Measurements from ENCODE around the gene CLHC1.

The CLHC1 gene

DNA sequence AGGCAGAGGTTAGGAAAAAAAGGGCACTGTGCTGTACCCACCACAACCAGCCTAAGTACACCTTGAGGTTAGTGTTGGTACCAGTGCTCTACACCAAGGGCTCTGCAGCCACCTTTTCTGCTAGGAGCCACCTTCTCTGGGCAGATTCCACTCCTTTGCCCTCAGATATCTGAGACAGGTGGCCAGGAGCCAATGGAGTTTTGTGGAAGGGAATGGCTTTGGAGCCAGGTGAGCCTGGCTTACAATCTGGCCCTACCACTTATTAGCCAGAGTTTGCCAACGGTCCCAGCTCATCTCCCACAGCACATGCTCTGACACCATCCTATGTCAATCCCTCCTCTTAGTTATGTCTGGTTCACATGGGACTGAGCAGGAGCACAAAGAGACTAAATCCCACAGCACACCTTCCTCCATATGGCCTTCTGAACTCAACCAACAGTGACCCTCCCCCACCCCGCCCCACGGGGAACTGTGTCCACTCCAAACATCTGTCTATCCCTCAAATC is 77.5 kb downstream of the CLHC1 start:
- Histone ChIP-seq H3K9me3 (ENCODE audit: insufficient read depth, low read length, severe bottlenecking) (no peaks in the 10 kb centered on the region), H4K20me1 (ENCODE audit: insufficient read depth, low read length) (no peaks in the 10 kb centered on the region), H3K9ac (ENCODE audit: low read depth, low read length) (no peak overlapping the region), H3K4me3 (ENCODE audit: low read depth in 1 of 2, low read length in 2 of 2) (no peak overlapping the region), H3K4me2 (ENCODE audit: insufficient read depth, low read length) (no peak overlapping the region), H3K36me3 (ENCODE audit: insufficient read depth, low read length) (no peaks in the 10 kb centered on the region), H2AFZ (ENCODE audit: low read depth, low read length) (no peak overlapping the region), H3K79me2 (ENCODE audit: insufficient read depth, low read length) (no peaks in the 10 kb centered on the region), H3K4me1 (ENCODE audit: insufficient read depth, low read length) (peaks cover 6% of the 10 kb centered on the region), H3K27me3 (ENCODE audit: insufficient read depth, low read length, poor library complexity) (no peaks in the 10 kb centered on the region), H3K27ac (ENCODE audit: low read length) (no peak overlapping the region)
- ATAC-seq (ENCODE audit: insufficient read depth, low read depth) (no peak), DNase-seq (no peak)
- no peak for TF ChIP-seq EZH2 (IDR thresholded peaks at IDR 0.05; ENCODE audit: borderline replicate concordance, low read depth, low read length, severe bottlenecking)
- TF ChIP-seq, protein P1, sequence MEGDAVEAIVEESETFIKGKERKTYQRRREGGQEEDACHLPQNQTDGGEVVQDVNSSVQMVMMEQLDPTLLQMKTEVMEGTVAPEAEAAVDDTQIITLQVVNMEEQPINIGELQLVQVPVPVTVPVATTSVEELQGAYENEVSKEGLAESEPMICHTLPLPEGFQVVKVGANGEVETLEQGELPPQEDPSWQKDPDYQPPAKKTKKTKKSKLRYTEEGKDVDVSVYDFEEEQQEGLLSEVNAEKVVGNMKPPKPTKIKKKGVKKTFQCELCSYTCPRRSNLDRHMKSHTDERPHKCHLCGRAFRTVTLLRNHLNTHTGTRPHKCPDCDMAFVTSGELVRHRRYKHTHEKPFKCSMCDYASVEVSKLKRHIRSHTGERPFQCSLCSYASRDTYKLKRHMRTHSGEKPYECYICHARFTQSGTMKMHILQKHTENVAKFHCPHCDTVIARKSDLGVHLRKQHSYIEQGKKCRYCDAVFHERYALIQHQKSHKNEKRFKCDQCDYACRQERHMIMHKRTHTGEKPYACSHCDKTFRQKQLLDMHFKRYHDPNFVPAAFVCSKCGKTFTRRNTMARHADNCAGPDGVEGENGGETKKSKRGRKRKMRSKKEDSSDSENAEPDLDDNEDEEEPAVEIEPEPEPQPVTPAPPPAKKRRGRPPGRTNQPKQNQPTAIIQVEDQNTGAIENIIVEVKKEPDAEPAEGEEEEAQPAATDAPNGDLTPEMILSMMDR (IDR thresholded peaks at IDR 0.05; ENCODE audit: borderline replicate concordance, extremely low read depth, low read length, poor library complexity, severe bottlenecking): no peak

DNA sequence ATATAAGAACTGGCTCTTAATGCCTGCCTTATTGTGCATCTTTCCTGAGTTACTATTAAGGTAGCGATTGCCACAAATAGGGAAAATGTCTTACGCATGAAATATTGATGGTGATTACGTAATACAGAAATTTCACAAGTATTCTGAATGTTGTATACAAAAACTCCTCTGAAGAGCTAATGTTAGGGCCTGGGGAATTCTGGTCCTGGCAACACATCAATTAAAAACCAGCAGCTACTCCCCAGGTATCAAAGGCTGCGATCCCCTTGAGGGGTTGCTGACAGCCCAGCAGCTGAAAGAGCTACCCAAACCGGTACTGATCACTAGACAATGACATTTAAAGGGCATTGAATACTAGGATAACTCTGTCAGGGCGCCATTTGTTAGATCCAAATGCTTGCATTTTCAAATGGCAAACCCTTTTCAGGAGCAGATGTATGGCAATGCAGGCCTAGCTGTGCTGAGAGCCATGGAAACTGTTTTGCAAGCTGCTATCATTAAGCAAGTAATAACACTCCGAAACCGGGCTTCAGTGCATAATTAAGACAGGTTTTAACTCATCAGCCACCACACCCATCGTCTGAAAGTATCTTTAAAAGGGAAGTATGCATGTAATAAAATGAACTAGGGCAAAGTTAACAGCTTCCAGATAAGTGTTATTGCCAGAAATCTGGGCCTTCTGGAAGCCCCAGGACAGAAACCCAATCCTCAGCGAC is 78.4 kb downstream of the CLHC1 start:
- Histone ChIP-seq H3K27me3 (ENCODE audit: insufficient read depth, low read length, poor library complexity) (no peaks in the 10 kb centered on the region), H3K9ac (ENCODE audit: low read depth, low read length) (no peak overlapping the region), H3K4me2 (ENCODE audit: insufficient read depth, low read length) (no peak overlapping the region), H3K9me3 (ENCODE audit: insufficient read depth, low read length, severe bottlenecking) (no peaks in the 10 kb centered on the region), H4K20me1 (ENCODE audit: insufficient read depth, low read length) (no peaks in the 10 kb centered on the region), H3K4me1 (ENCODE audit: insufficient read depth, low read length) (no peaks in the 10 kb centered on the region; the same call in 1 of the 2 replicates), H3K4me3 (ENCODE audit: low read depth in 1 of 2, low read length in 2 of 2) (no peak overlapping the region), H2AFZ (ENCODE audit: low read depth, low read length) (no peak overlapping the region), H3K27ac (ENCODE audit: low read length) (no peak overlapping the region), H3K36me3 (ENCODE audit: insufficient read depth, low read length) (no peaks in the 10 kb centered on the region), H3K79me2 (ENCODE audit: insufficient read depth, low read length) (no peaks in the 10 kb centered on the region)
- ATAC-seq (ENCODE audit: insufficient read depth, low read depth) (no peak), DNase-seq (no peak)
- TF ChIP-seq, protein P1 (IDR thresholded peaks at IDR 0.05; ENCODE audit: borderline replicate concordance, extremely low read depth, low read length, poor library complexity, severe bottlenecking): no peak
- no peak for TF ChIP-seq EZH2 (IDR thresholded peaks at IDR 0.05; ENCODE audit: borderline replicate concordance, low read depth, low read length, severe bottlenecking)

DNA sequence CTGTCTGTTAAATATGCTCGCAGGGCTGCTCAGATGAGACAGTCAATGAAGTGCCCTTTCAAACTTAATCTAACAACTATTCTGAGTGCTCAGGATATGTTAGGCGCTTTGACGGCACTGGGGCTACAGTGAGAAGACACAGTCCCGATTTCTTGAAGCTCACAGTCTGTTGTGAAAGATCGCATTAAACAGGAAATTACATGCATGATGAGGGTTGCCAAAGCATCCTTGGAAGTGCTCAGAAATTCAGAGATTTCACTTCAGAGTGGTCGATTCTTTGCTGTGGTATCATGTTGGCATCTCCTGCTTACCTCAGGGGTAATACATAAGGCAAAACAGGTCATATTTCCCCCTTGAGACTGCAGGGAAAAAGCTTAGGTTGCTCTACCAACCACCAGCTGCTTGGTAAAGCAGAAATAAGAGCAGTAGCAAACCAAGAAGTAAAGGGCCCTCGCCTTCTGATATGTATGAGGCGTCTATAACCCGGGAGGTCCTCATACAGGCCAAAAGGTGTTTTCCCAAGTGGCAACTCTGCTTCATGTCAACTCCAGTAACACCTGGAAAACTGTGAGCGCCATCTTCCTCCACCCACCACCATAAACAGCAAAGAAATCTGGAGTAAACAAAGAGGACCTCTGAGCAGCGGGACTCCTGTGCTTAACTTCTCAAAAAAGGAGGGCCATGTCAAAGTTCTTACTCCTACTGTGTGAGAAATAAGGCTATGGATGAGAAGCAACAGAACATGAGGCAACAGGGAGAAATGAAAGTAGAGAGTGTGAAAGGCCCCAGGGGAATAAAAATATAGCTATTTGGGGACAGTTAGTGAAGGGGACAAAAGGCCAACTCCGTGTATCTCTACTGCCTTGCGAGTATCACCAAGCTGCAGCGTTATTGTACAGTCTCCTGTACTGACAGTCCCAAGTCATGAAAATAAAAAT is 79.3 kb downstream of the CLHC1 start:
- no peak overlapping the region for H2AFZ ChIP-seq (ENCODE audit: low read depth, low read length)
- no peak for TF ChIP-seq EZH2 (IDR thresholded peaks at IDR 0.05; ENCODE audit: borderline replicate concordance, low read depth, low read length, severe bottlenecking)
- TF ChIP-seq, protein P1 (IDR thresholded peaks at IDR 0.05; ENCODE audit: borderline replicate concordance, extremely low read depth, low read length, poor library complexity, severe bottlenecking): no peak

More for the DNA sequence above, 79.3 kb downstream of the CLHC1 start:
- H3K4me2 ChIP-seq (ENCODE audit: insufficient read depth, low read length): no peak overlapping the region
- no peaks in the 10 kb centered on the region for H3K36me3 ChIP-seq (ENCODE audit: insufficient read depth, low read length)
- H4K20me1 ChIP-seq (ENCODE audit: insufficient read depth, low read length): no peaks in the 10 kb centered on the region
- DNase-seq (no peak), ATAC-seq (ENCODE audit: insufficient read depth, low read depth) (no peak)
- H3K9ac ChIP-seq (ENCODE audit: low read depth, low read length): no peak overlapping the region
- no peak overlapping the region for H3K27ac ChIP-seq (ENCODE audit: low read length)
- no peaks in the 10 kb centered on the region for H3K27me3 ChIP-seq (ENCODE audit: insufficient read depth, low read length, poor library complexity)
- H3K4me1 ChIP-seq (ENCODE audit: insufficient read depth, low read length): no peaks in the 10 kb centered on the region; the same call in 1 of the 2 replicates
- no peak overlapping the region for H3K4me3 ChIP-seq (ENCODE audit: low read depth in 1 of 2, low read length in 2 of 2)
- no peaks in the 10 kb centered on the region for H3K9me3 ChIP-seq (ENCODE audit: insufficient read depth, low read length, severe bottlenecking)
- no peaks in the 10 kb centered on the region for H3K79me2 ChIP-seq (ENCODE audit: insufficient read depth, low read length)

Measured in DND-41 (cell line).